GM19397 (cell line): ENCODE data around the gene PTGER3.
"Not testable (repeated sequence)": the region's sequence is repeated elsewhere in the genome, so short reads cannot be mapped to it uniquely, and the experiment has no call there.

Experiments used
- ATAC-seq: cut with Tn5 transposase; IDR thresholded peaks from one replicate; pipeline ENCODE4 v1.9.1; 2021; ENCODE audit warnings: mild to moderate bottlenecking, moderate library complexity; ENCODE audit not compliant: unreplicated experiment

Gene PTGER3

DNA sequence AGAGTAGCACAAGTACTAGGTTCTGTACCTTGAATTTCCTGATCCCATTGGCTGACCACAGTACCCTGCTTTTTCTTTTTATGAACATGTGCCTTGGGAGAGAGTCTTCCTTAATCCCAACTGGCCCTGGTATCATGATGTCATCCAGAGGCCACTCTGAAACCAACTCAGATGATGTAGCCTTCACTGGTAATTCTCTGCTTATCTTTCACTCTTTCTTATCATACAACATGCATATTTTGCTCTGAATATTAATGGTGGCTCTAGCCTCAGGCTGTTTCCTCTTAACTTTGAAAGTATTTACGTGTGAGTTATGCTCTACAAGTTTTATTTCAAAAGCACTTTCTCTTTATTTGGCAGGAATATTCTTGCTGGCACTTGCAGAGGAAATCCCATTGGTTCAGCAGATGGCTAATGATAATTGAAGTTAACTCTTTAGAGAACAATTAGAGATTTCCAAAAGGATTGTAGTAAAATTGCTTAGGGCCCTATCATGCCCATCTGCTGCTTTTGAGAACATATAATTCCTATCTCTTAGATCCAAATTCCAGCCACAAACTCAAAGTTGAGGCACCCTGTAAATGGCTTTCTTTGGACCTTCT, 86.1 kb downstream of the PTGER3 start:
- ATAC-seq = no peak

DNA sequence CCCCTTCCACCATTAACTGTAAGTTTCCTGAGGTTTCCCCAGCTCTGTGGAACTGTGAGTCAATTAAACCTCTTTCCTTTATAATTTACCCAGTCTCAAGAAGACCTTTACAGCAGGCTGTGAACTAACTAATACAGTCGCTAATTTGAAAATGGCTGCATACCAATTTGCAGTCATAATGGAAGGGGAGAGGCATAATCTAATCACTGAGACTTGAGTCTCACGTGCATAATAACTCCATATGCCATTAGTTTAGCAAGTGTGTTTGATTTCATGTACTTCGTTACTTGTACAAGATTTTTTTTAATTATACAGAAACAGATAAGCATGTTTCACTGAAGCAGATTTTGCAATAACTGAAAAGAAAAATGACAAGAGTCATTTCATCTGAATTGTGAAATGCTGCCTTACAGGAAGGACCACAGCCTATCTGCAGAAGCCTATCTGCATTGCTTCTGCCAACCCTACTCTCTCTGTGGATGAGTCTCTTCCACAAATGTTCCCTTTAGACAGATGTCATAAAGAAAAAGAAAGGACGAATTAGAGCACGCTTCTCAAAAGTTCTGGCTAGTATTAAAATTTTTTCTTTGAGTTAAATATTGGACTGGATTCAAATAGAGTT, 99.1 kb downstream of the PTGER3 start:
- no peak for ATAC-seq

DNA sequence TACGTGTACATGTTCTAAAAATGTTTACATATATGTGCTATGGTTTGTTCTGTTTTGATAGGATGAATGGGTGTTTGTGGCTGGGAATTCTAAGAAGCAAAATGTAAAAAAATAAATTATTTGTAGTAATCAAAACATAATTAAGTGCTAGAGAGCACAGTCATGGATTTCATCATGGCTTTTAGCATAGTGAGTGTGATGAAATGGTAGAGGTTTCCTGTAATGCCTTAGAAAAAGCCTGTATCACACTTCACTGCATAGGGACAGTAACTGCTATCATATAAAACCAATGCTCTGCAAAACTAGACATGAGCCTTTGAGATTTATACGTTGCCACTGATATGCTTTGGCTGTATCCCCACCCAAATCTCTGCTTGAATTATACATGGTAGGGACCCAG, 99.8 kb downstream of the PTGER3 start:
- no peak for ATAC-seq

DNA sequence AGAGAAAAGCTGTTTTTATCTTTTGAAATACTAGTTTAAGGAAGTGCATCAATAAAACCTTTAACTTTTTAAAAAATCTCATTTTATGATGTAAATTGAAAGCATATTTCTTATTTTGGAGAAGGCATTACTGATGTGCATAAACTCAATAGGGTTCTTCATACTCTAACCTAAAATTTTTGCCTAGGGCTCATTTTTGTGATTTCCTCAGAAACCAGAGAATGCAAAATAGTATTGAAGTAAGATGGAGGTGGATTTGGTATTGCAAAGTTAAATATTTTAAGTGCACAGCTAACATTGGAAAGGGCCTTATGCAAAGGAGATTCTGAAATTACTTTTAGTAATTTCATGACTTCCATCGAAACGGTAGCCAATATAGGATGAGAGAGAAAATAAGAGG, 101.9 kb downstream of the PTGER3 start:
- no peak for ATAC-seq

DNA sequence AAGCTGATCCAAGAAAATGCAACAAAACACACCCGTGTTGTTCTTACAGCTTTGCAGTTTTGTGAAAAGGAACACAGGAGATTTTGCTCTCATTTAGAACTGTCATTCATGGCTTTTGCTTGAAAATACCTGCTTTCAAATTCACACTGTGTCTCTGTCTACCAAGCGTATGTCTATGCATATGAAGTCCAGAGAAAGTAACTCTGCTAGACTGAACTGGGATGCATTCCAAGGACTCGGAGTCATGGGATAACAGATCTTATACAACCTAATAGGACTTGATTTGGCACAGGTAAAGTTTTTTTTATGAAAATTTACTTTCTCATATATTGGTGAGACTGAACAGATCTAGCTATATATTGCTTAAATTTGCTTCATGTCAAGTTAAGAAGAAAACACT, 102.4 kb downstream of the PTGER3 start:
- ATAC-seq = no peak

DNA sequence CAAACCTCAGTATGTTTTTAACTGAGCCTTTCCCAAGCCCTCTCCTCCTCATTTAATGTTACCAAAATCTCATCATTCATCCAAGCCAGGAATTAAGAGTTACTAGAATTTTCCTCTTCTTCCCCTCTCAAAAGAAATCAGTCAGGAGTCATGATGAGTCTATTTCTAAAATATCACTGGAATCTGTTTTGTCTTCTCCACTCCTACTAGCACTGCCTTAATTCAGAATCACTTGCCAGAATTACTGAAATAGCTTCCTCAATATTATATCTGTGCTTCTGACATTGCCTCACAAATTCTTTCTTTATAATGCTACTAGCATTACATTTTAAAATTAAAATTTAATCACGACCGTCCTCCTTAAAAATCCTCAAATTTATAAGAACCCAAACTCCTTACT, 106.1 kb downstream of the PTGER3 start:
- no peak for ATAC-seq

DNA sequence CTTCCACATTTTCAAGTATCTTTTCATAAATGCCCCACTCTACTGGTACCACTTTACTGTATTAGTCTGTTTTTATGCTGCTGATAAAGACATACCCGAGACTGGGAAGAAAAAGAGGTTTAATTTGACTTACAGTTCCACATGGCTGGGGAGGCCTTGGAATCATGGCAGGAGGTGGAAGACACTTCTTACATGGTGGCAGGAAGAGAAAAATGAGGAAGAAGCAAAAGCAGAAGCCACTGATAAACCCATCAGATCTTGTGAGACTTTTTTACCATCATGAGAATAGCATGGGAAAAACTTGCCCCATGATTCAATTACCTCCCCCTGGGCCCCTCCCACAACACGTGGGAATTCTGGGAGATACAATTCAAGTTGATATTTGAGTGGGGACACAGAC, 107.2 kb downstream of the PTGER3 start:
- ATAC-seq = not testable (repeated sequence)

DNA sequence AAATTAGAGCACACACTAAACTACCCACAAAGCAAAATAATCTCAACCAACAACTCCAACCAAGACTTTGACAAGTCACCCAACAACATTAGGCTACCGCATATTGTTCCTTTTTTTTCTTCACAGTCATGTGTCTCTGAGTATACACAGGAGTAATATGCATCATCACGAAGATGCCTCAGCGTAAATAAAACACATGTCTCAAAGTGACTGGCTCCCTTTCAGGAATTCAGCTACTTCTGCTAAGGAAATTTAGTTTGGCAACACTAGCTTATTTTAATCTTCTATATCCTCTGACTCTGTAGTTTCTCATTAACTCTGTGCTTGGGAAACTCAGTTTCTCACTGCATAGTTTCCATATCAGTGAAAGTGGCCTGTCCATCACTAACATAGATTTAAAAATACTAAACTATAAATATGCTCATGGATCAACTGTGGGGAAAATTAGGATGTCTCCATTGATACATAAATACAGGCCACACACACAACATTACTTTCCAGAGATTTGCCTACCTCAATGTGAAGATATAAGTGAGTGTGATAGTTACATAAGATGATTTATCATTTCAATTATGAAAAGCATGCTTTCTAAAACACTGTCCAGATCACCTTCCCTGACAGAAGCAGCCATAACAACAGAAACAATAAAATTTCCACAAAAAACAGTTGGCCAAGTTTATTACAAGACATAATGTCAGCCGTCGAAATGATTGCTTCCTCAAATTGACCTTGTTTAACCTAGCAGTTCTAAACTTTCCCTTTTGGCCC, 113.2 kb downstream of the PTGER3 start:
- ATAC-seq = no peak

DNA sequence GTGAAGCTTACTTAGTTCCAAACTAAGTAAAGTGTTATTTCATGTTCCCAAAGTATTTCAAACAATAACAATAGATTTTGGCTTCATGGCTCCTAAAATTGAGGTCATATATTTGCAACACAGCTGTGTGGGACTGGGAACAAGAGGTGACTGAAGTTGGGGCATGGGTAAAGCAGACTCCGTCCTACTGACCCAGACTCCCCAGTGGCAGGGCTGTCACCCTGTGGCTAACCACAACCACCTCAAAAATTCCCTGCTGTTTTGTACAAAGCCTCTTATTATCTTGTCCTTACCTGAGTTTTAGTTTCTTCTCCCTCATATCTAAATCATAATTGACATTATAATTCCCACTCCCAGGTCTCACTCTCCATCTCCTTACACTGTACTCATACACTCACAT, 117.6 kb downstream of the PTGER3 start:
- peak; percentile 58 for ATAC-seq

DNA sequence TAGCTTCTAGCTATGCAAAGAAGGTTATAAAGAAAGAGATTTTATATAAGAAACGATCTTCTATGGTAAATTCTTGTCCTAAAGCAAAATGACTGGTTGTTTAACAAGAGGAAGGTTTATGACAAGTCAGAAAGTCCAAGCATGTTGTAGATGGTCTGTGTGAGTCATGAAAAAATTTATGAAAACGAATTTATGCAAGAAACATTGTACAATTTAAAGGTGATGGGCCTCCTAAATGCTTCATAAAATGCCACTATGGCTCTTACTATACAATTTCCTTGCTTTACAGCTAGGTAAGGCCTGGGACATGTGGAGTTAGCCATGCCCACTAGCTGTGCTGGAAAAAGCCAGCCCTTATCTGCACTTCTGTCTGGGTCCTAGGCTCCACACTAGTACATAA, 125.4 kb downstream of the PTGER3 start:
- no peak for ATAC-seq
